Ureter (tissue), 1 donor: ENCODE measurements around the gene NR2C2. TPM values are rescaled to one million over a fixed set of nuclear protein-coding genes. Genes with fewer than 3 reads are reported as not detected.

ENCODE experiments used
- DNase-seq: peaks from one replicate; pipeline ENCODE4 v3.0.0-alpha.2; 2020; ENCODE audit warnings: low spot score
- total RNA-seq: library from RNA; stranded (reverse); gene quantifications from one replicate; pipeline ENCODE4 v1.2.4, GENCODE V29; 2023
- donor health status: DM: yes; HTN: yes; CAD: no.

NR2C2 gene
- total RNA-seq, 1 donor from 2014 or later = 59.8 TPM

DNA sequence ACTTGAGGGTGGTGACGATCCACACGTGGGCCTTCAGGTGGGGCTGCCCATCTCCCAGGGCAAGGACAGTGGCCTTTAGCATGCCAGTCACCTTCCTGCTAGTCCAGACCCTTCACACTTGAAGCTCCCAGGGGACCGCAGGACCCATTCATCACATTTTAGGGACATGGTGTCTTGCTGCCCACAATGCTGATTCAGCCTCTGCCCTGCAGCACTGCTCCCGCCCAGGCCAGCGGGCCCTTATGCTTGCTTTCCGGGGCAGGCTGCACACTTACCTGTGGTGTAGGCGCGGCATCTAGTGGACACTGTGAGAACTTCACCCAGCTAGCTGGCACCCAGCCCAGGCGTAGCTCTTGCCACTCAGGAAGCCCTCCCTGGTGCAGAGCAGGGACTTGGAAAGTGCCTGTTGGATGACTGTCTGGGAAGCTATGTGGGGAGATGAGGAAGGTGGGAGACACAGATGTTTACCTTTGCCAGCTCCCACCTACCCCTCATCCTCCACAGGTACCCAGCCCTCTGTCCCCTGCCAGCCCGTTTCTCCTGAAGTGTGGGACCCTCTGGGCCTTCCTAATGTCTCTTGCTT lies 26.3 kb upstream of the NR2C2 start:
- DNase-seq = peak; percentile 92

DNA sequence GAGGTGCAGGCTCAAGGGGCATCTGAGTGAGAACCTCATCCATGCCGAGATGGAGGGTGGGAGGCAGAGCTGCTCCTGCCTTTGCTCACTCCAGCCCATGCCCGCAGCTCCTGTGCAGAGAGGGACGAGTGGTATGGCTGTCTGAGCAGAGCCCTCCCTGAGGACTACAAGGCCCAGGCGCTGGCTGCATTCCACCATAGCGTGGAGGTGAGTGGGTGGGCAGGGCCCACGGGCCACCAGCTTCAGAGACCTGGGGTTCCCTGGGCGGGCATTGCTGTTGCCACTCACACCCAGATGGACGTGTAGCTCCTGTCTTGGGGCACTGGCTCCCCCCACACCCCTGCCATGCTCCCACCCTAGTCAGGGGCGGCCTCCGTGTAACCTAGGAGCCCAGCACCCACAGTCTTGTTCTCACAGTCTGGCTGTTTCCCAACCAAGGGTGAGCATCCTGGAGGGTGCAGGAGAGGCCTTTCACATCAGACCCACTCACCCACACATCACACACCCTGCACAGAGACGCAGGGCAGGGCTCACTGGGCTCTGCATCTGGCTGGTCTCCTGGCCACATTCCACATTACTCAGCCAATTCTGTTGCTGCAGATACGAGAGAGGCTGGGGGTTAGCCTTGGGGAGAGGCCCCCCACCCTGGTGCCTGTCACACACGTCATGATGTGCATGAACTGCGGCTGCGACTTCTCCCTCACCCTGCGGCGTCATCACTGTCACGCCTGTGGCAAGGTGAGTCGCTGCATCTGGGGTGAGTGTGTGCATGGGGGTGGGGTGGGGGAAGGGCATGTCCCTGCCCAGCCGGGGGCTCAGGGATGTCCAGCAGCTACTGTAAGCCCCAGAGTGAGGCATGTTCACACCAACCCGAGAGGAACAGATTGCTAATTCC lies 25.3 kb upstream of the NR2C2 start:
- no peak for DNase-seq

DNA sequence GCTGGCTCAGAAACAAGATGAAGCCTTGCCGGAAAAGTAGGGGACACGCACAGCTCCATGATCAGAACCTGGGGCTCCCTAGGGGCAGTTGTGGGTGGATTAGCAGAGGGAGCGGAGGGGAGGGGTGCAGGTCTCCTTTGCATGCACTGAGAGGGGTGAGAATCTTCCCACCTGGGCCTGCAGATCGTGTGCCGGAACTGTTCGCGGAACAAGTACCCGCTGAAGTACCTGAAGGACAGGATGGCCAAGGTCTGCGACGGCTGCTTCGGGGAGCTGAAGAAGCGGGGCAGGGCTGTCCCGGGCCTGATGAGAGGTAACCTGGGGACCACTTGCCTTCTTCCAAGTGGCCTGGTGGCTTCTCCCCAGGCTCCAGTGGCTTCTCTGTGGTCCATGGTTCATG lies 24.5 kb upstream of the NR2C2 start:
- no peak for DNase-seq

DNA sequence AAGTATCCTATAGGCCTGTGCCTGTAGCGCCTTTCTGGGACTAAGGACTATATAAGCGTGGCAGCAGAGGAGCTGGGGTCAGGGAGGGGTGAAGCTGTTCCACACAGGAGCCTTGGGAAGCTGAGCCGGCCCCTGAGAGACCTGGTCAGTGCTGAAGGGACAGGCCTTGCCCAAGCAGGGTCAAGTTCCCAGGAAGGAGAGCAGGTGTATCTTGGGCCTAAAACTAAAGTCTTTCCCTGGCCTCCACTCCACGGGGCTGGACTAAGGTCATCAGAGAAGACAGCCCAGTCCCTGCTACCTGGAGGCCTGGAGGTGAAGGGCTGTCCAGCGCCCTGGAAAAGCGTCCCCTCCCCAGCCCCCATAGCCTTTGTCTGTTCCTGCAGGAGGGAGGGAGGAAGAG lies 23.9 kb upstream of the NR2C2 start:
- DNase-seq = no peak

DNA sequence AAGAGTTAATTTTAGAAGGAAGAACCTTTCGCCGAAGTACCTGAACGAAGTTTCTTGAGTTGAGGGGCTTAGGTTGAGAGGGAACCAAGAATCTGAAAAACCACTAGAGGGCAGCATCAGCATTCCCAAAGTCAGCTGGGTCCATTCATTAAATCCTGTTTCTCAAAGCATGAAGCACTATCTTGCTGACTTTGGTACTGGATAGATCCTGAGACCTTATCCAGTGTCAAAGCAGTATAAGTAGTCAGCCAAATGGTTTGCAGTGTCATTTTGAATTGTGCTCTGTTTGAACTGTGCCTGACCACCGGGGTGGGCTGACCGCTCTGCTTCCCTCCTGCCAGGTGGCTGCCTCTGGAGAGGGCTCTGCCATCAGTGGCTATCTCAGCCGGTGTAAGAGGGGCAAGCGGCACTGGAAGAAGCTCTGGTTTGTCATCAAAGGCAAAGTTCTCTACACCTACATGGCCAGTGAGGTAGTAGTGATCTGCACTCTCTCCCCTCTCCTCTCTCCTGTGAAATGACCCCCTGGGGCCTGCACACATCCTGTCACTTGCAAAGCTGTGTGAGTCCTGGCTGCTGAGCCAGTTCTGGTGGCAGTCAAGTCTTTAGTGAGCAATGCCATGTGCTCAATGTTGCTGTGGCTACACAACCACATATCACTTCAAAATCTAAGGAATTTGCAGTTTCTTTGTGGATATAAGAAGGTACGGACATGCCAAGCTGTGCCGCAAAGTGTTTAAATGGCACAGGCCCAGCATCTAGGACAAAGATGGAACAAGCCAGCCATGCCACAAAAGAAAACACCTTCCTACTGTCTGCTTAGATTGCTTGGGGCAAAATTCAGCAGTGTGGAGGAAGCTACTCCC lies 21.4 kb upstream of the NR2C2 start:
- no peak for DNase-seq

DNA sequence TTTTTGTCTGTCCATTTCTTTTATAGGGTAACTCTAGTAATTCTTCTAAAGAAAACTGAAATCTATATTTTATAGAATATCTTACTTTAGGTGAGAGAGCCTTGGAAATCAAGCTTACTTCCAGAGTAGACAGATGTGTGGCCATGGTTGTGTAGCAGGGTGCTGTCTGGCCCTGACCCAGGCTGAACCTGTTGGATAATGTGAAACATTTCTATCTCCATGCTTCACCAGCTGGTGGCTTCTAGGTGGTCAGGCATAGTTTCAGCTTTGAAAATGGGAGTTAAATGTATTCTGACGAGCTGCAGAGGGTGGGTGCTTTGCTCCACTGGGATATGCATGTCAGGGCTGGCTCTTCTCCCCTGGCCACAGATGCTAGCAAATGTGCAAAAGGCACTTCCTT lies 20.8 kb upstream of the NR2C2 start:
- DNase-seq = no peak

DNA sequence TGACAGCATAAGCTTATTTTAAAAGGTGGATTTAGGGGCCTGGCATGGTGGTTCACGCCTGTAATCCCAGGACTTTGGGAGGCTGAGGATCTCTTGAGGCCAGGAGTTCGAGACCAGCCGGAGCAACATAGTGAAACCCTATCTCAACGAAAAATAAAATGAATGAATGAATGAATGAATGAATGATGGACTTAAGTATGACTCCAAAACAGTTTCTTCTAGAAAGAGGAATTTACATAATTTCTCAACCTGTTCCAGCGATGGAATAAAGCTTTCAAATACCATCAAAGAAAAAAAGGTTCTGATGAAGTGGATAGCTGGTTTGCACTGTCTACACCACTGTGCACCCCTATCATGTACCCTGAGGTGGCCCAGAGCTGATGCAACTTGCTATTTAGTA lies 20.1 kb upstream of the NR2C2 start:
- DNase-seq = no peak

DNA sequence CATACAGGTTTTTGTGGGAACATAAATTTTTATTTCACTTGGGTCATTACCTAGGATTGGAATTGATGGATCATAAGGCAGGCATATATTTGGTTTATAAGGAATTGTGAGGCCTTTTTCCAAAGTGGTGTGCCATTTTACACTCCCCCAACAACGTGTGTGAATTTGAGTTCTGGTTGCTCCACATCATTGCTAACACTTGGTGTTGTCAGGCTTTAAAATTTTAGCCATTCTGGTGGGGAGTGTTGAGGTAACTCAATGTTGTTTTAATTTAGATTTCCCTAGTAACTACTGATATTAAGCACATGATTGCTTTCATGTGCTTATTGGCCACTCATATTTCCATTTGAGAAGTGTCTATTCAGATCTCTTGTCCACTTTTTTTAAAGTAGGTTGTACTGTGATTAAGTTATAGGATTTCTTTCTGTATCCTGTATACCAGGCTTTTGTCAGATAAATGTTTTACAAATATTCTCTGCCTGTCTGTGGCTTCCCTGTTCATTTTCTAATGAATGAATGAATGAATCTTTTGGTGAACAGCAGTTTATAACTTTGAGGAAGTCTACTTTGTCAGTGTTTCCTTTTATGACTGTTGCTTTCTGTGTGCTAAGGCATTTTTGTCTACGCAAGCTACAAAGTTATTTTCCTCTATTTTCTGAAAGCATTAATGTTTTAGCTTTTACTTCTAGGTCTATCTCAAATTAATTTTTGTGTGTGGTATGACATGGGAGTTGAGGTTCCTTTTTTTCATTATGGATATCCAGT lies 17.9 kb upstream of the NR2C2 start:
- no peak for DNase-seq

DNA sequence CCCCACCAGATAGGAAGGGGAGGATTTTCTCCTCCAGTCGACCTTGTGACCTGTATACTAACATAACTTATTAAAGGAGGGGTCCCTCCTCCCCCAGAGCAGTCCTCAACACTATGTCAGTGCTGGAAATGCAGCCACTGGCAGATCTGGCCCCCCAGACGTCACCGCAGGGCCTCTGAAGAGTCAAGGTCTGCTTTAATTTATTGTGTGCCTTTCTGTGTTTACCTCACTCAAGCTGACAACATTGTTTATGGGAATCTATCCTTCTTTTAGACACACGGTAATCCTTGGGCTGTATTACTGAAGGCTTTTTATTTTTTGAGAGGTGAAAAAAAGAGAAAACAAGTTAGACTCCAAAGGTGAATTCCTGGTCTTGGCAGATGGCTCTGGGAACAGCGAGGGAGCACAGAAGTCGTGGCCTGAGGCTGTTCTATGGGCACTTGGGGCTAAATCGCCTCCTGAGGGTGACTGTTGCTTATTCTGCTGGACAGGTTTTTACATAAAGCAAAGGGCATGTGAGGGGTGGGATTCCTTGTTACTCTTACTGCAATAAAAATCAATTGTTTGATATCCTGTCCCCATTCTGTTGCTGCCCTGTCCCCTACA lies 13.5 kb upstream of the NR2C2 start:
- no peak for DNase-seq

DNA sequence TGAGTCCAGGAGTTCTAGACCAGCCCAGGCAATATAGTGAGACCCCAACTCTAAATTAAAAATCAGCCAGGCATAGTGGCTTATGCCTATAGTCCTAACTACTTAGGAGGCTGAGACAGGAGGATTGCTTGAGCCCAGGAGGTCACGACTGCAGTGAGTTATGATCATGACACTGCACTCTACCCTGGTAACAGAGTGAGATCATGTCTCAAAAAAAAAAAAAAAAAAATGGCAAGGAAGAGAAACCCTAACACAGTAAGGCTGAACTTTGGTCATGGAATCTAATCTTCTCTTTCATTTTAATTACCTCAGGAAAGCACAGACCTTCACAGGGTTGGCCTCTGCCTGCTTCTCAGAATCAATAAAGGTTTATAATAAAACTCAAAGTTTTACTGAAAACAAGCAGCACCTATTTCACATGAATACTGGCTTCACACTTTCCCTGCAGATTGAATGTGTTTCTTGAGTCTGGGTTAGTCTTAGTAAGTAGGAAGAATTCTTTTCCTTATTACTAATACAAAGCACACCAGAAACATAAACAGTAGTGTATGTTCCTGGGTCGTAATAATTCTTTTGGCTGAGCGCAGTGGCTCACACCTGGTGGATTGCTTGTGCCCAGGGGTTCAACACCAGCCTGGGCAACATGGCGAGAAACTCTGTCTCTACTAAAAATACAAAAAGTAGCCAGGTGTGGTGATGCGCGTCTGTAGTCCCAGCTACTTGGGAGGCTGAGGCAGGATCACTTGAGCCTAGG lies 11.6 kb upstream of the NR2C2 start:
- DNase-seq = no peak

DNA sequence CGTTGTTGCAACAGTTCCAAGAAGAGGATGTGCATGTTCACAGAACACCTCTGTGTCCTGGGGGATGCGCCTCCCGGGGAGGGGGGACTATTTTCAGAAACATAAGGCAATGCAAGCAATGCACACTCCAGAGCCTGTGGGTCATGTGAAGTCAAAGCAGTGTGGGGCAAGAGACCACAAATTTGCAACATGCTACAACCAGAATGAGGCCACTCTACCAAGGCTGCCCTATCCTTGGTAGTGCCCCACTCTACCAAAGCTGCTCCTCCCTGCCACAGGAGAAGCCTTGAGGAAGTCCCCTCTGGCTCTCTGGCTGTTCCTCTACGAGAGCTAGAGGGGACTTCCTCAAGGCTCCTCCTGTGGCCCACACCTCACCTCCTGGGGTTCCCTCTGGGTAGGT lies 8.4 kb upstream of the NR2C2 start:
- no peak for DNase-seq

DNA sequence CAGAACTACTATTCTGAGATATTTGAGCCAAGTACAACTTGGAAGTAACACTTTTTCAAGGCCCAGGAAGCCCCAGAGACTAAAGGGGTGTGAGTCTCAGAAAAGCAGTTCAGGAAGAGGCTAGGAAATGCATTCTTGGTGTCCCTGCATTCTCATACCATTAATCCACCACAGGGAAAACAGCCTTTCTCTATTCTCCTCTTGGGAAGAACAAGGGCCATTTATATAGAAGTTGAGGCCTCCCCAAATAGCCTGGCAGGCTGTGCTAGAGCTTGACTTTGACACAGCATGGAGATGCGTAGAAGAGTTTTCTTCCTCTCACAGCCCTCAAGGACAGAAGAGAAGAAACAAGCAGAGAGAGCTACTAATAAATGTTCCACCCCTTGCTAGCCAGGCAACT lies 5.5 kb upstream of the NR2C2 start:
- DNase-seq = no peak

DNA sequence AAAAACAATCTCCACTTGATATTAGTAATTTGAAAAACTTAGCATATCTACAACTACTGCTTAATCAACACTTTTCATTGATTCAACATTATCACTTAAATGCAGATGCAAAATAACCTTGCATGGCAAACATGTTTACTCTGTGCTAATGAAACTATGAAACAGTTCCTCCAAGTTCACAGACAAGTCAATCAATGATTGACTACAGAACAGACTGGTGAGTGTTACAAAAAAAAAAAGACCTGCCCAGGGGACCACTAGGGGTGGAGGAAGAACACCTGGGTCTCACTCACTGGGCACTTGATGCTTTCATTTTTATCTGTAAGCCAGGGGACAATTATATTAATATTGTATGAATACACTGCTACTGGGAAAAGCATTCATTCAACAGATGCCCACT lies 4.3 kb upstream of the NR2C2 start:
- DNase-seq = no peak

DNA sequence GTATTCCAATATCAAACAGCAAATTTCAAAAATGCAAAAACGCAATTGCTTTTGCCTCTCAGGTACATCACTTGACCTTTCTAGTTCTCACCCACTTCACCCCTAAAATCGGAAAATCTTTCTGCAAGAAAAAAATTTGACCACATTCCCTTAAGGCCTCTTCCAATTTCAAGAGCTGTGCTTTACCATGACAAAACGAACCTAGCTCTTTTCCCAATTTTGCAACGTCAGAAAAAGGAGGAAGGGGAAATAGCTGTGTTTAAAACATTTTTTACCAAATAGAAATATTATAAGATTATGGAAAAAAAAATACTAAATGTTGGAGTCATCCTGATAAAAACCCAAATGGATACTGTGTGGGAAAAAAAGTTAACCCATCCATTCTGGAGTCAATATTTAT lies 1.1 kb upstream of the NR2C2 start:
- DNase-seq = no peak

DNA sequence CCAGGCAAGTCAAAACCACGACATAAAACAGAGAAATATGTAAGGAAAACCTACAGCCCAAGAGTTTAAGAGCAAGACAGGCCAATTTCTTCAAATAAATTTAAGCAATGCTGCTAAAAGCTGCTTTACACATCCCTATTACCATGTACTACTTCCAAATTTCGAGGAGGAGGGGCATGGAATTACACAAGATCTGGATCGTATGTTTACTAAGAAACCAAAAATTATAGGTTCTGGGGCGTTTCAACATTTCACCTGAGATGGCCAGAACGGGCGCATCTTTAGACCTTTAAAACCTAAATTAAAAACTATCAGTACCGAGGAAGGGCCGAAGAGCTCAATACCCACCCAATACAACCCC lies 664 bp upstream of the NR2C2 start:
- DNase-seq = no peak

DNA sequence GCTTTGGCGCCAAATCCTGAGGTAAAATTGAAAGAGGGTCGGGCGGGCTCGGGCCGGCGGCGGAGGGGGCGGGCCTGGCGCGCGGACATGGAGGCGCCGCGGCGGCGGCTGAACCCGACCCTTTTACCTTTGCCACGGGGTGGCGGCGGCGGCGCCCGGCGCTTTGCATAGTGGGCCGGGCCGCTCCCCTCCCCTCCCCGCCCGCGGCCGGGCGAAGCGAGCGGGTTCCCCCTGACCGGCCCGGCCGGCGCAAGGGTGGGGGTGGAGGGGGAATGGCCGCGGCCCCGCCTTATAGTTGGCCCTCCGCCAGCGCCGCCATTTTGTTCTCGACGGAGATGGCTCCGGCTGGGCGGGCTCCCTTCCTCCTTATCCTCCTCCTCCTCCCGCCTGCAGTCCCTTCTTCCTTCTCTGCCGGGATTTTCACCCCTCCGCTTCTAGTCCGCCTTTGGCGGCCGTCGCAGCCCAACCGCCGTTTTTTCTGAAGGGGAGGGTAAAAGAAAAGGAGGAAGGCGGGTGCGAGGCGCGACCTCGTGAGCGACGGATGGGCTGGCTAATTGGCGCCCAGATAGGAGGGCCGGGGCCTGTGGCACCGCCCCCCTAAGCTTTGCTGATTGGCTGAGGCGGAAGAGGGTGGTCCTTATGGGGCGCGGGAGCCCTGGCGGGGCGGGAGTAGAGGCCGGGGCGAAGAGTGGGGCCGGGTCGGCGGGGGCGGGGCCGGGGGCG lies 664 bp downstream of the NR2C2 start:
- peak; percentile 98 for DNase-seq

DNA sequence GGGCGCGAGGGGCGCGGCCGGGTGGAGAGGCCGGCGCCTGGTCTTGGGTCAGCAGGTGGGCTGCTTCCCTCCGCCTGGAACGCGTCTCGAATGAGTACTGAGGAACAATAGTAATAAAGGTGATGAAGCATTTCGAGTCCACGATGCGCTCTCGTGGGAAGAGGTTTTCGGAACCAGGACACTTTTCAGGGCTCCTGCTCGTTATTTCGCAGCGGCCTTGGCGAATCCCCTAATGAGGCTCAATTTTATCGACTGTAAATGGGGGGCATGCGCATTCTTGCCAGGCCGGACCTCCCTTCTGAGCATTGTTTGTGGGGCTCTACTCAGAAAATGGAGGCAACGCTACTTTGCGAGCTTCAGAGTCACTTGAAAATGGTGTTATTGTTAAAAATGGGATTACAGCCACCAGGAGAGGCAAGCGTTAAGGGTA lies 1.2 kb downstream of the NR2C2 start:
- DNase-seq = no peak

DNA sequence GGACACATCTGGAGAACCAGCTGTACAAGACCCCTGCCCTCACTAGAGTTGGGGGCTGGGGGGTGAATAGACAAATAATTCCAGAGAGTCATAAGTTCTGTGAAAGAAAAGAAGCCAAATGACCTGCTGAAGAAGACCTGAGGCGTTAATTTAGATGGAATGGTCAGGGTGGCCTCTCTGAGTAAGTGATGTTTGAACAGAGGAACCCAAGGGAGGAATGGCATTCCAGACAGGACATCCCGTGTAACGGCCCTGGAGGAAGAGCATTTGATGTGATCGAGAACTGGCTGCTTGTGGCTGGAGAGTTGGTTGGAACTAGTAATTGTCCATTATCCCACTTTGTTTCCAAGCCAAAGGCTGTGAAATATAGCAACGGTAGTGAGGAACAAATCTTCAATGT lies 1.7 kb downstream of the NR2C2 start:
- DNase-seq = no peak

DNA sequence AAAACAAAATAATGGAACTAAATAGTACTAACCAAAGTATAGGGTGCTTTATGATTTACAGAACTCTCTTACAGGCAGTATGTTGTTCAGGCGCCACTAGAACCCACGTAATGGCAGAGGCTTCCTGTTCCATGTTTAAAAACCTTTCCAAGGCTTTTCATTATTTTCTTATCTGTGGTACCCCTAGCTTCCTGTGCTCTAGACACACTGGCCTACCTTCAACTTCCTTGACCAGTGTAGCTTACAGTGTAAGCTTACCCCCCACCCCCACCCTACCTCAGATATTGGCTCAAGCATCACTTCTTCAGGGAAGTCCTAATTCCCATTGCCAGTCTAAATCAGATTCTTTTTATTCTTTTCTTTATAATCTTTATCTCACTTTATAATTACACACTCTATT lies 2.9 kb downstream of the NR2C2 start:
- no peak for DNase-seq

DNA sequence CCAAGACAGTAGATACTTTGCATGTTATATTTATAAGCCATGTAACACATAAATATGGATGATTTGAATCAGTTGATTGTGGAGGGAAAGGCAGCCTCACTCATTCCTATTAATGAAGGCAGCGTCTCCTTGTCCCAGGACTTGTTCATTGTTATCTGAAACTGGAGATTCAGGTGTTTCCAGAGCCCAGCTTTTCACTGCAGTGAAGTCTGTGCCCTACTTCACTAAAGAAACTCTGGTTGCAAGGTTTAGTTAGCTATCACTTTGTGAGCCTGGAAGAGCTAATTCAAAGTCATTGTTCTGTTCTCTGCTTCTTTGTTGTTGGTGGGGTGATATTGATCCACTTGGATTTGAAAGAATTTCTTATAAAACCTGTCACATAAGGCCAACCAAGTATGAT lies 9.8 kb downstream of the NR2C2 start:
- no peak for DNase-seq
